ENCODE measurements around the gene CEBPG. TPM values are rescaled to one million over a fixed set of nuclear protein-coding genes. Genes with fewer than 3 reads are reported as not detected.

The CEBPG gene
- total RNA-seq, 1 experiment from 2014 or later = 48.6 TPM

- H3K27me3 ChIP-seq (replicated peaks; ENCODE audit: insufficient read depth, low read depth, low read length, poor library complexity) = no peaks in the 10 kb centered on the region
- H3K4me1 ChIP-seq (ENCODE audit: insufficient read depth, low read length, poor library complexity, severe bottlenecking) = peaks cover 13% of the 10 kb centered on the region
- H3K4me3 ChIP-seq (ENCODE audit: low read depth, low read length, poor library complexity, severe bottlenecking) = no peak overlapping the region
- H3K27ac ChIP-seq (ENCODE audit: low read depth, low read length, poor library complexity, severe bottlenecking) = no peak overlapping the region
- TF ChIP-seq EZH2 (IDR thresholded peaks at IDR 0.05; ENCODE audit: borderline replicate concordance, low read depth, low read length, poor library complexity, severe bottlenecking) (no peak), CTCF (conservative IDR thresholded peaks at IDR 0.05; ENCODE audit: low read depth, low read length) (no peak)
- DNase-seq (ENCODE audit: low spot score) = no peak
- no peaks in the 10 kb centered on the region for H3K36me3 ChIP-seq (ENCODE audit: insufficient read depth, low read length, poor library complexity, severe bottlenecking)
- intact Hi-C loops (cut with micrococcal nuclease; ENCODE audit: unreplicated experiment) = no loop called here
- BruUV-seq (replicated peaks) = no TSS peak
- H3K9me3 ChIP-seq (ENCODE audit: low read depth, low read length, poor library complexity, severe bottlenecking) = no peaks in the 10 kb centered on the region
- CTCF ChIA-PET = interaction anchor here (0.6 kb wide), 1 partner anchor 20 kb away, joined by 3 read pairs; the partner anchor contains the start of gene CEBPG
- POLR2A ChIA-PET (ENCODE audit: low non-redundant PET) = no interaction called here
Measured at GRCh38 chr19:33393286-33394005, 19.9 kb downstream of the CEBPG start.

- Histone ChIP-seq H3K27ac (ENCODE audit: low read depth, low read length, poor library complexity, severe bottlenecking) (no peak overlapping the region), H3K4me1 (ENCODE audit: insufficient read depth, low read length, poor library complexity, severe bottlenecking) (peaks cover 13% of the 10 kb centered on the region), H3K27me3 (replicated peaks; ENCODE audit: insufficient read depth, low read depth, low read length, poor library complexity) (no peaks in the 10 kb centered on the region), H3K9me3 (ENCODE audit: low read depth, low read length, poor library complexity, severe bottlenecking) (no peaks in the 10 kb centered on the region), H3K36me3 (ENCODE audit: insufficient read depth, low read length, poor library complexity, severe bottlenecking) (no peaks in the 10 kb centered on the region), H3K4me3 (ENCODE audit: low read depth, low read length, poor library complexity, severe bottlenecking) (no peak overlapping the region)
- intact Hi-C loops (cut with micrococcal nuclease; ENCODE audit: unreplicated experiment) = no loop called here
- TF ChIP-seq CTCF (conservative IDR thresholded peaks at IDR 0.05; ENCODE audit: low read depth, low read length) = no peak
- no peak for TF ChIP-seq EZH2 (IDR thresholded peaks at IDR 0.05; ENCODE audit: borderline replicate concordance, low read depth, low read length, poor library complexity, severe bottlenecking)
- no peak for DNase-seq (ENCODE audit: low spot score)
- BruUV-seq (replicated peaks) = no TSS peak
- ChIA-PET POLR2A (ENCODE audit: low non-redundant PET) (interaction anchor here (0.6 kb wide), 1 partner anchor 21 kb away, joined by 5 read pairs; no protein-coding TSS in a partner anchor), CTCF (interaction anchor here (0.6 kb wide), 1 partner anchor 20 kb away, joined by 3 read pairs; the partner anchor contains the start of gene CEBPG)
Measured at GRCh38 chr19:33394006-33394722, 20.7 kb downstream of the CEBPG start.

- no TSS peak for BruUV-seq (replicated peaks)
- ChIA-PET POLR2A (ENCODE audit: low non-redundant PET) (interaction anchor here (0.6 kb wide), 1 partner anchor 22 kb away, joined by 5 read pairs; no protein-coding TSS in a partner anchor), CTCF (no interaction called here)
Measured at GRCh38 chr19:33394723-33395560, 21.4 kb downstream of the CEBPG start.

More at GRCh38 chr19:33394723-33395560, 21.4 kb downstream of the CEBPG start:
- peaks cover 8% of the 10 kb centered on the region for H3K4me1 ChIP-seq (ENCODE audit: insufficient read depth, low read length, poor library complexity, severe bottlenecking)
- intact Hi-C loops (cut with micrococcal nuclease; ENCODE audit: unreplicated experiment) = no loop called here
- H3K9me3 ChIP-seq (ENCODE audit: low read depth, low read length, poor library complexity, severe bottlenecking) = no peaks in the 10 kb centered on the region
- TF ChIP-seq EZH2 (IDR thresholded peaks at IDR 0.05; ENCODE audit: borderline replicate concordance, low read depth, low read length, poor library complexity, severe bottlenecking) = no peak
- no peak for TF ChIP-seq CTCF (conservative IDR thresholded peaks at IDR 0.05; ENCODE audit: low read depth, low read length)
- H3K4me3 ChIP-seq (ENCODE audit: low read depth, low read length, poor library complexity, severe bottlenecking) = no peak overlapping the region
- H3K27me3 ChIP-seq (replicated peaks; ENCODE audit: insufficient read depth, low read depth, low read length, poor library complexity) = no peaks in the 10 kb centered on the region
- no peaks in the 10 kb centered on the region for H3K36me3 ChIP-seq (ENCODE audit: insufficient read depth, low read length, poor library complexity, severe bottlenecking)
- no peak for DNase-seq (ENCODE audit: low spot score)
- no peak overlapping the region for H3K27ac ChIP-seq (ENCODE audit: low read depth, low read length, poor library complexity, severe bottlenecking)
